ENCODE data around the gene IMMP2L. TPM values are rescaled to one million over a fixed set of nuclear protein-coding genes. Genes with fewer than 3 reads are reported as not detected.

Gene IMMP2L
- total and polyA plus RNA-seq, 4 donors: 7.3 to 21.1 (median 12.4) TPM

- no peak for TF ChIP-seq EGR1 (IDR thresholded peaks at IDR 0.05; ENCODE audit: low read depth in 2 of 2)
These were observed 481.7 kb downstream of the IMMP2L start (continued) for GRCh38 chr7:111080495-111081105.

GRCh38 chr7:111077001-111077400 is 485.3 kb downstream of the IMMP2L start:
- H3K4me1 ChIP-seq (ENCODE audit: control insufficient read depth in 4 of 4, insufficient read depth in 4 of 4, low read length in 3 of 4): no peaks in the 10 kb centered on the region
- H3K36me3 ChIP-seq (ENCODE audit: control insufficient read depth in 4 of 4, insufficient read depth in 3 of 4, low read depth in 1 of 4, low read length in 3 of 4): no peaks in the 10 kb centered on the region
- no peak for TF ChIP-seq JUND (IDR thresholded peaks at IDR 0.05)
- TF ChIP-seq SP1 (IDR thresholded peaks at IDR 0.05): no peak
- TF ChIP-seq, protein P1, sequence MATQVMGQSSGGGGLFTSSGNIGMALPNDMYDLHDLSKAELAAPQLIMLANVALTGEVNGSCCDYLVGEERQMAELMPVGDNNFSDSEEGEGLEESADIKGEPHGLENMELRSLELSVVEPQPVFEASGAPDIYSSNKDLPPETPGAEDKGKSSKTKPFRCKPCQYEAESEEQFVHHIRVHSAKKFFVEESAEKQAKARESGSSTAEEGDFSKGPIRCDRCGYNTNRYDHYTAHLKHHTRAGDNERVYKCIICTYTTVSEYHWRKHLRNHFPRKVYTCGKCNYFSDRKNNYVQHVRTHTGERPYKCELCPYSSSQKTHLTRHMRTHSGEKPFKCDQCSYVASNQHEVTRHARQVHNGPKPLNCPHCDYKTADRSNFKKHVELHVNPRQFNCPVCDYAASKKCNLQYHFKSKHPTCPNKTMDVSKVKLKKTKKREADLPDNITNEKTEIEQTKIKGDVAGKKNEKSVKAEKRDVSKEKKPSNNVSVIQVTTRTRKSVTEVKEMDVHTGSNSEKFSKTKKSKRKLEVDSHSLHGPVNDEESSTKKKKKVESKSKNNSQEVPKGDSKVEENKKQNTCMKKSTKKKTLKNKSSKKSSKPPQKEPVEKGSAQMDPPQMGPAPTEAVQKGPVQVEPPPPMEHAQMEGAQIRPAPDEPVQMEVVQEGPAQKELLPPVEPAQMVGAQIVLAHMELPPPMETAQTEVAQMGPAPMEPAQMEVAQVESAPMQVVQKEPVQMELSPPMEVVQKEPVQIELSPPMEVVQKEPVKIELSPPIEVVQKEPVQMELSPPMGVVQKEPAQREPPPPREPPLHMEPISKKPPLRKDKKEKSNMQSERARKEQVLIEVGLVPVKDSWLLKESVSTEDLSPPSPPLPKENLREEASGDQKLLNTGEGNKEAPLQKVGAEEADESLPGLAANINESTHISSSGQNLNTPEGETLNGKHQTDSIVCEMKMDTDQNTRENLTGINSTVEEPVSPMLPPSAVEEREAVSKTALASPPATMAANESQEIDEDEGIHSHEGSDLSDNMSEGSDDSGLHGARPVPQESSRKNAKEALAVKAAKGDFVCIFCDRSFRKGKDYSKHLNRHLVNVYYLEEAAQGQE (IDR thresholded peaks at IDR 0.05): no peak
- TF ChIP-seq RAD21 (IDR thresholded peaks at IDR 0.05): no peak
- no peak for TF ChIP-seq FOXA1 (IDR thresholded peaks at IDR 0.05)
- TF ChIP-seq, protein P2, sequence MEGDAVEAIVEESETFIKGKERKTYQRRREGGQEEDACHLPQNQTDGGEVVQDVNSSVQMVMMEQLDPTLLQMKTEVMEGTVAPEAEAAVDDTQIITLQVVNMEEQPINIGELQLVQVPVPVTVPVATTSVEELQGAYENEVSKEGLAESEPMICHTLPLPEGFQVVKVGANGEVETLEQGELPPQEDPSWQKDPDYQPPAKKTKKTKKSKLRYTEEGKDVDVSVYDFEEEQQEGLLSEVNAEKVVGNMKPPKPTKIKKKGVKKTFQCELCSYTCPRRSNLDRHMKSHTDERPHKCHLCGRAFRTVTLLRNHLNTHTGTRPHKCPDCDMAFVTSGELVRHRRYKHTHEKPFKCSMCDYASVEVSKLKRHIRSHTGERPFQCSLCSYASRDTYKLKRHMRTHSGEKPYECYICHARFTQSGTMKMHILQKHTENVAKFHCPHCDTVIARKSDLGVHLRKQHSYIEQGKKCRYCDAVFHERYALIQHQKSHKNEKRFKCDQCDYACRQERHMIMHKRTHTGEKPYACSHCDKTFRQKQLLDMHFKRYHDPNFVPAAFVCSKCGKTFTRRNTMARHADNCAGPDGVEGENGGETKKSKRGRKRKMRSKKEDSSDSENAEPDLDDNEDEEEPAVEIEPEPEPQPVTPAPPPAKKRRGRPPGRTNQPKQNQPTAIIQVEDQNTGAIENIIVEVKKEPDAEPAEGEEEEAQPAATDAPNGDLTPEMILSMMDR (IDR thresholded peaks at IDR 0.05; ENCODE audit: low read depth, low read length, missing input control): no peak
- no peak for TF ChIP-seq ATF3 (IDR thresholded peaks at IDR 0.05)
- no peak for TF ChIP-seq TAF1 (conservative IDR thresholded peaks at IDR 0.05)
- no peak for TF ChIP-seq HNF4G (IDR thresholded peaks at IDR 0.05)
- no peak for TF ChIP-seq GABPA (IDR thresholded peaks at IDR 0.05 in 1 of 2, conservative IDR thresholded peaks at IDR 0.05 in 1 of 2)
- TF ChIP-seq NR2F2 (IDR thresholded peaks at IDR 0.05): no peak
- no peak for TF ChIP-seq HNF4A (conservative IDR thresholded peaks at IDR 0.05)
- TF ChIP-seq, protein P3, sequence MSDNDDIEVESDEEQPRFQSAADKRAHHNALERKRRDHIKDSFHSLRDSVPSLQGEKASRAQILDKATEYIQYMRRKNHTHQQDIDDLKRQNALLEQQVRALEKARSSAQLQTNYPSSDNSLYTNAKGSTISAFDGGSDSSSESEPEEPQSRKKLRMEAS (IDR thresholded peaks at IDR 0.05): no peak
- TF ChIP-seq YY1 (IDR thresholded peaks at IDR 0.05): no peak
- TF ChIP-seq RXRA (IDR thresholded peaks at IDR 0.05): no peak
- TF ChIP-seq FOXA2 (IDR thresholded peaks at IDR 0.05): no peak
- no peak for TF ChIP-seq EGR1 (IDR thresholded peaks at IDR 0.05; ENCODE audit: low read depth in 2 of 2)
- TF ChIP-seq, protein P4, sequence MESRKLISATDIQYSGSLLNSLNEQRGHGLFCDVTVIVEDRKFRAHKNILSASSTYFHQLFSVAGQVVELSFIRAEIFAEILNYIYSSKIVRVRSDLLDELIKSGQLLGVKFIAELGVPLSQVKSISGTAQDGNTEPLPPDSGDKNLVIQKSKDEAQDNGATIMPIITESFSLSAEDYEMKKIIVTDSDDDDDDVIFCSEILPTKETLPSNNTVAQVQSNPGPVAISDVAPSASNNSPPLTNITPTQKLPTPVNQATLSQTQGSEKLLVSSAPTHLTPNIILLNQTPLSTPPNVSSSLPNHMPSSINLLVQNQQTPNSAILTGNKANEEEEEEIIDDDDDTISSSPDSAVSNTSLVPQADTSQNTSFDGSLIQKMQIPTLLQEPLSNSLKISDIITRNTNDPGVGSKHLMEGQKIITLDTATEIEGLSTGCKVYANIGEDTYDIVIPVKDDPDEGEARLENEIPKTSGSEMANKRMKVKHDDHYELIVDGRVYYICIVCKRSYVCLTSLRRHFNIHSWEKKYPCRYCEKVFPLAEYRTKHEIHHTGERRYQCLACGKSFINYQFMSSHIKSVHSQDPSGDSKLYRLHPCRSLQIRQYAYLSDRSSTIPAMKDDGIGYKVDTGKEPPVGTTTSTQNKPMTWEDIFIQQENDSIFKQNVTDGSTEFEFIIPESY (IDR thresholded peaks at IDR 0.05): no peak
- no peaks in the 10 kb centered on the region for H3K27me3 ChIP-seq (ENCODE audit: control insufficient read depth in 4 of 4, insufficient read depth in 4 of 4, low read length in 3 of 4)
- WGBS: 95% methylated on average over 2 of the region's 2 CpGs
- H3K27ac ChIP-seq (ENCODE audit: low read depth in 1 of 2, low read length in 2 of 2): no peak overlapping the region
- no peak overlapping the region for H3K4me3 ChIP-seq (ENCODE audit: low read depth in 1 of 3, low read length in 3 of 3)
- no peak overlapping the region for H3K9ac ChIP-seq (ENCODE audit: low read depth in 1 of 2, low read length in 2 of 2)
- DNase-seq (ENCODE audit: low spot score): no peak
- H3K9me3 ChIP-seq (ENCODE audit: control insufficient read depth in 4 of 4, low read length in 3 of 4): no peaks in the 10 kb centered on the region

Measured in liver (tissue), 9 donors.